Transverse colon (tissue), 4 donors: ENCODE data around the gene MTRF1. TPM values are rescaled to one million over a fixed set of nuclear protein-coding genes. Genes with fewer than 3 reads are reported as not detected.

Source experiments
- DNase-seq: peaks from one replicate; pipeline ENCODE4 v3.0.0-alpha.2; 2019
- H3K27ac ChIP-seq, 4 donors: fragments of 200-600 bp; sonication (generic); 2 replicates each; pipeline ENCODE4 v1.5.1; 2016 to 2018; ENCODE audit warnings: inconsistent platforms in 4 of 4
- H3K27me3 ChIP-seq: fragments of 200-600 bp; sonication (generic); 2 replicates; pipeline ENCODE4 v1.5.1; 2017; ENCODE audit warnings: inconsistent platforms
- H3K36me3 ChIP-seq, 4 donors: fragments of 200-600 bp; sonication (generic); 2 replicates each; pipeline ENCODE4 v1.5.1; 2017 to 2019; ENCODE audit warnings: inconsistent platforms in 4 of 4
- H3K4me1 ChIP-seq, 4 donors: fragments of 200-600 bp; sonication (generic); 2 replicates each; pipeline ENCODE4 v1.5.1; 2017 to 2020; ENCODE audit warnings: inconsistent platforms in 4 of 4
- H3K4me3 ChIP-seq, 4 donors: fragments of 200-600 bp; sonication (generic); 1 replicate in 1 of 4; 2 replicates in 3 of 4; pipeline versions ENCODE4 v1.5.1 to v1.6.1; 2017 to 2019; ENCODE audit warnings: inconsistent platforms in 4 of 4
- H3K9me3 ChIP-seq, 2 donors: fragments of 200-600 bp; sonication (generic); 2 replicates each; pipeline ENCODE4 v1.5.1; 2017 to 2019; ENCODE audit warnings: inconsistent platforms in 2 of 2
- EP300 ChIP-seq: sonication (generic); formaldehyde crosslinking; IDR thresholded peaks from one replicate; pipeline ENCODE4 v1.6.1; 2017; ENCODE audit warnings: antibody characterized with exemption, low read depth
- POLR2A ChIP-seq: fragments of 450-650 bp; IDR thresholded peaks from one replicate; pipeline ENCODE4 v1.6.1; 2016; ENCODE audit warnings: antibody characterized with exemption, mild to moderate bottlenecking, moderate library complexity
- POLR2AphosphoS5 ChIP-seq, 3 donors: sonication (generic); formaldehyde crosslinking; IDR thresholded peaks; one replicate each; pipeline ENCODE4 v1.6.1; 2016; ENCODE audit warnings: antibody characterized with exemption in 3 of 3
- WGBS, 2 donors: methylation state at CpG; one replicate each; pipeline ENCODE4 v1.1.5; 2018; ENCODE audit warnings: low coverage in 1 of 2; 5-methylcytosine and 5-hydroxymethylcytosine counted together
- in situ Hi-C, 4 donors: fragments of 200-750 bp; cut with MboI; loops; one replicate each; pipeline versions ENCODE4 v1.15.0 to v1.15.1; 2017; ENCODE audit warnings: low sequenced_read_pairs in 3 of 4, low pct_ligation_motif_present in 1 of 4, low pct_unique_long_range_greater_than_20kb in 1 of 4
- intact Hi-C: fragments of 100-400 bp; cut with DNase I; formaldehyde crosslinking; loops from one replicate; pipeline ENCODE4 v1.15.1; 2023; ENCODE audit warnings: low total_unique reads
- total RNA-seq, 4 donors: library from RNA; depleted of rRNA; stranded (reverse); fragments of >200 nt; gene quantifications; one replicate each; pipeline ENCODE4 v1.1.0, GENCODE V29; 2016
- TF ChIP-seq, protein P1 (sequence below), 5 experiments: fragments of 200-600 bp in 3 of 5; fragments of 450-650 bp in 2 of 5; sonication (generic) in 3 of 5; IDR thresholded peaks; 1 replicate in 2 of 5; 2 replicates in 3 of 5; pipeline ENCODE4 v1.5.1; 2016 to 2017; ENCODE audit warnings: antibody characterized with exemption in 5 of 5, inconsistent platforms in 3 of 5, mild to moderate bottlenecking in 2 of 5, moderate library complexity in 1 of 5

MTRF1 gene
- total RNA-seq, 4 donors from 2014 or later: 7.2 to 19.7 (median 12.7) TPM

DNA sequence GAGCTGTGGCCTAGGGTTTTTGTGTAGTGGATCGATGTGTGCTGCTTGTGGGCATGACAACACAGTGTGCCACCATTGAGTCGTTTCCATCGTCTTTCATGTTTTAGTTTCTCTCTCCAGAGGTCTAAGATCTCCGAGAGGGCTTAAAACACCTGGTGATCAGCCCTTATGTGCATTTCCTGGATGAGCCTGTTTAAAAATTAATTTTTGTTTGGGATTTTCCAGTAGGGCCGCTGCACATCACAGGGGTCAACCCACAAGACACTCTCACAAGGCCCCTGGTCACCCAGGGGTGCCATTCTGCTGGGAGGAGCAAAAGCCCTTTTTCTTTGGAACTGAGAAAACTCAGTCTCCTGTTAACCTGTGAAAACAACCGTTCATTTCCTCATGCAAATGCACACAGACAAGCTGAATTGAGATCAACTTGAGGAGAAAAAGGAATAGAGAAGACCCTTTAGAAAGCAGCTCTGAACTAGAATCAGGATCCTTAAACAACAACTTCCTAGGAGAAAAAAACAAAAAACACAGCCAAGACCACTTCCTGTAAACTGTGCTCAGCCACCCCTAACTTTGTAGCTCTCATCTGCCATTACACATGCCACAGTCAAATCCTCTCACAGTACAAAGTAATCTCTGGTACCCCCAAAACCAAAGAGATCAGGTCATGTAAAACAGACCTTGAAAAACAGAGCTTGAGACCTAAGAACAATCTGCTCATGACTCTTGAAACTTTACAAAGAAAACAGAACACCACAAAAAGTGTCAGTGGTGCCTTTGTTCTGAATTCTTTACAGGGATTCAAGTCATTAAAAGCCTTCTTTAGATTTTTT is 8.3 kb upstream of the MTRF1 start:
- TF ChIP-seq, protein P1, sequence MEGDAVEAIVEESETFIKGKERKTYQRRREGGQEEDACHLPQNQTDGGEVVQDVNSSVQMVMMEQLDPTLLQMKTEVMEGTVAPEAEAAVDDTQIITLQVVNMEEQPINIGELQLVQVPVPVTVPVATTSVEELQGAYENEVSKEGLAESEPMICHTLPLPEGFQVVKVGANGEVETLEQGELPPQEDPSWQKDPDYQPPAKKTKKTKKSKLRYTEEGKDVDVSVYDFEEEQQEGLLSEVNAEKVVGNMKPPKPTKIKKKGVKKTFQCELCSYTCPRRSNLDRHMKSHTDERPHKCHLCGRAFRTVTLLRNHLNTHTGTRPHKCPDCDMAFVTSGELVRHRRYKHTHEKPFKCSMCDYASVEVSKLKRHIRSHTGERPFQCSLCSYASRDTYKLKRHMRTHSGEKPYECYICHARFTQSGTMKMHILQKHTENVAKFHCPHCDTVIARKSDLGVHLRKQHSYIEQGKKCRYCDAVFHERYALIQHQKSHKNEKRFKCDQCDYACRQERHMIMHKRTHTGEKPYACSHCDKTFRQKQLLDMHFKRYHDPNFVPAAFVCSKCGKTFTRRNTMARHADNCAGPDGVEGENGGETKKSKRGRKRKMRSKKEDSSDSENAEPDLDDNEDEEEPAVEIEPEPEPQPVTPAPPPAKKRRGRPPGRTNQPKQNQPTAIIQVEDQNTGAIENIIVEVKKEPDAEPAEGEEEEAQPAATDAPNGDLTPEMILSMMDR (IDR thresholded peaks at IDR 0.05): no peak
- TF ChIP-seq POLR2AphosphoS5 (IDR thresholded peaks at IDR 0.05) (no peak), EP300 (no peak), POLR2A (no peak)
- no peaks in the 10 kb centered on the region for H3K4me1 ChIP-seq
- H3K27me3 ChIP-seq: no peaks in the 10 kb centered on the region
- no peaks in the 10 kb centered on the region for H3K36me3 ChIP-seq
- WGBS, 2 donors: 74% methylated on average over 4 to 6 of the region's 6 CpGs
- no peak for DNase-seq
- H3K9me3 ChIP-seq: peaks cover 8 to 9% of the 10 kb centered on the region in 2 donors
- in situ Hi-C loops (no loop called here), intact Hi-C loops (no loop called here)
- no peak overlapping the region for H3K4me3 ChIP-seq
- no peak overlapping the region for H3K27ac ChIP-seq

DNA sequence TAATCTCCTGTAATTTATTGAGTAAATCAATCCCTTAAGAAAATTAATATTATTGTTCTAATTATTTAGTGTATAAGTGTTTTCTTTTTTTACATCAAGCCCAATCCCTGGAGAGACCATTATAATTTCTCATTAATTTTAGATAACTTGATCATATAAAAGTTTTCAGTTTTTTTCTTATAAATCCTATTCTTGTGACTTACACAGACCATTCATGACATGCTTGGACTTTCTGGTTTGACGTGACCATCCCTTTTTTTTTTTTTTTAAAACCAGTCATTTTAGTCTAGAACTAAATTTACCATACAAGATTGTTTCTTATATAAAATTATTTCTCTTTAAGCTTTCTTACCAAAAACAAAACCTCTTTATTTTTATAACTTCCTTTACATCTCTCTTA is 5.4 kb upstream of the MTRF1 start:
- Histone ChIP-seq H3K9me3 (peaks cover 8 to 9% of the 10 kb centered on the region in 2 donors), H3K27ac (no peak overlapping the region), H3K4me3 (no peak overlapping the region), H3K36me3 (no peaks in the 10 kb centered on the region), H3K4me1 (peaks cover 0 to 3% (median 0%) of the 10 kb centered on the region in 4 donors), H3K27me3 (no peaks in the 10 kb centered on the region)
- in situ Hi-C loops: no loop called here
- 10 to 20% methylated on average over 1 of the region's 1 CpG for WGBS, 2 donors
- intact Hi-C loops: loop anchor here (10.0 kb wide), 1 partner anchor 1864 kb away; no protein-coding TSS in a partner anchor
- no peak for DNase-seq
- TF ChIP-seq EP300 (no peak), POLR2AphosphoS5 (IDR thresholded peaks at IDR 0.05) (no peak), POLR2A (no peak)
- TF ChIP-seq, protein P1 (IDR thresholded peaks at IDR 0.05): no peak

DNA sequence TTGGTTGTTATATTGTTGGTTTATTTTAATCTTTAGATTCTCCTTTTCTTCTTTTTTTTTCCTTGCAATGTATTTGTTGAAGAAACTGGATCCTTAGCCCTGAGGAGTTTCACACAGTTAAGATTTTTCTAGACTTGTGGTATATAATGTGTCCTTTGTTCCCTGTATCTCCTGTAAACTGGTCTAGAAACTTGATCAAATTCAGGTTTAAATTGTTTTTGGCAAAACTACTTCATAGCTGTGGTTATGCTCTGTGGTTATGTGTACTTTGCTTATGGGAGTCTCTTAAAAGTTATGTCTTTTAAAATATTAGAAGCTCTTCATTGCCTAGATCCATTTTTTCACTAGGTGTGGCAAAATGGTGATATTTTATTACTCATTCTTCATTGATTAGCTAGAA is 3.7 kb upstream of the MTRF1 start:
- no peaks in the 10 kb centered on the region for H3K27me3 ChIP-seq
- intact Hi-C loops (loop anchor here (10.0 kb wide), 1 partner anchor 1862 kb away; no protein-coding TSS in a partner anchor), in situ Hi-C loops (no loop called here)
- peaks cover 4 to 11% (median 6%) of the 10 kb centered on the region in 4 donors for H3K4me1 ChIP-seq
- no peak overlapping the region for H3K4me3 ChIP-seq
- DNase-seq: no peak
- H3K9me3 ChIP-seq: peaks cover 8 to 9% of the 10 kb centered on the region in 2 donors
- H3K27ac ChIP-seq: no peak overlapping the region
- H3K36me3 ChIP-seq: no peaks in the 10 kb centered on the region
- TF ChIP-seq EP300: no peak
- no peak for TF ChIP-seq POLR2AphosphoS5 (IDR thresholded peaks at IDR 0.05)
- TF ChIP-seq POLR2A: no peak
- TF ChIP-seq, protein P1 (IDR thresholded peaks at IDR 0.05): no peak

DNA sequence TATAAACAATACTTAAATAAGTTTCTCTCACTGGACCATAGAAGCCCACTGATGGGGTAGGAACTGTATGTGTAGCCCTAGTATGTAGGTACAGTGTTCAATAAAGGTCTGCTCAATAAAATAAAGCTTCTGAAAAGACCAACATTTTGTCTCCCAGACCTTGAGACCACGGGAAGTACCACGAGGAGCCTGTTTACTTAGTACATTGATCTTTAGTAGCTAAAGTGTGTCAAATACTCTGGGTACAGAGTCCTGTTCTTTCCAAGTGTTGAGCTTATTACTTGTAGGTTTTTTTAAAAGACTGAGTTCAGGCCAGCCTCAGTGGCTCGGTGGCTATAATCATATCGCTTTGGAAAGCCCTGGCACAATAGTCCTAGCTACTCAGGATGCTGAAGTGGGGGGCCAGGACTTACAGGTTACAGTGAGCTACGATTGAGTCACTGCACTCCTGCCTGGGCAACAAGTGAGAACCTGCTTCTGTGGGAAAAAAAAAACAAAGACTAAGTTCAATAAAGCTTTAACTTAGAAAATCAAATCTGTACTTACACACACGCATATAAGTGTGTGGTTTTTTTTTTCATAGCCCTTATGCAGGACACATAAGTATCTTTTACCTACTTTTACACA is 3.4 kb downstream of the MTRF1 start:
- intact Hi-C loops: loop anchor here (10.0 kb wide), 1 partner anchor 1855 kb away; no protein-coding TSS in a partner anchor
- peaks cover 0 to 14% (median 0%) of the 10 kb centered on the region in 4 donors for H3K36me3 ChIP-seq
- DNase-seq: no peak

More for the DNA sequence above, 3.4 kb downstream of the MTRF1 start:
- in situ Hi-C loops: no loop called here
- TF ChIP-seq POLR2AphosphoS5 (IDR thresholded peaks at IDR 0.05): no peak
- TF ChIP-seq POLR2A: no peak
- TF ChIP-seq, protein P1 (IDR thresholded peaks at IDR 0.05): no peak
- TF ChIP-seq EP300: no peak
- WGBS, 2 donors: 85 to 92% methylated on average over 4 to 6 of the region's 6 CpGs
- Histone ChIP-seq H3K27me3 (no peaks in the 10 kb centered on the region), H3K4me1 (peaks cover 4 to 11% (median 6%) of the 10 kb centered on the region in 4 donors), H3K9me3 (no peaks in the 10 kb centered on the region), H3K27ac (no peak overlapping the region), H3K4me3 (no peak overlapping the region)
